GM18873 (cell line): ENCODE measurements around the gene ARHGAP32.
"Not testable (repeated sequence)": the region's sequence is repeated elsewhere in the genome, so short reads cannot be mapped to it uniquely, and the experiment has no call there.

Experiments used
- ATAC-seq: cut with Tn5 transposase; IDR thresholded peaks from one replicate; pipeline ENCODE4 v1.9.1; 2021; ENCODE audit warnings: mild to moderate bottlenecking, moderate library complexity, moderate number of reproducible peaks; ENCODE audit not compliant: unreplicated experiment, low FRiP score

ARHGAP32 gene

DNA sequence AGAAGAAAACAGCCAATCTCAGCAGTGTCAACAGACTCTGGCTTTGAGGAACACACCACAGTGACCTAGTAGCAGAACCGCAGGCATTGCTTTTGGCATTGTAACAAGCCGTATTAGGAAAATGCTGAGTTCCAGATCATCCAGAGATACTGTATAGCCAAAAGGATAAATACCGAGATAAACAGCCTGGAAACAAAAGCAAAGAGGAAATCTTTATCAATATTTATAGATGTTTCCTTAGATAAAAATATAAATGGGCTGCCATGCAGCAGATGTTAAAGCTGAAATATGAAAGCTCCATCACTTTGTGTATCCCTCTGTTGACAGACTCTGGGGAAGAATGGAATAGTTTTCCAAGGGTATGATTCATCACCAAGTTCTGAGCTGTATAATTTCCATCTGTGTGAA, 150.5 kb downstream of the ARHGAP32 start:
- no peak for ATAC-seq

DNA sequence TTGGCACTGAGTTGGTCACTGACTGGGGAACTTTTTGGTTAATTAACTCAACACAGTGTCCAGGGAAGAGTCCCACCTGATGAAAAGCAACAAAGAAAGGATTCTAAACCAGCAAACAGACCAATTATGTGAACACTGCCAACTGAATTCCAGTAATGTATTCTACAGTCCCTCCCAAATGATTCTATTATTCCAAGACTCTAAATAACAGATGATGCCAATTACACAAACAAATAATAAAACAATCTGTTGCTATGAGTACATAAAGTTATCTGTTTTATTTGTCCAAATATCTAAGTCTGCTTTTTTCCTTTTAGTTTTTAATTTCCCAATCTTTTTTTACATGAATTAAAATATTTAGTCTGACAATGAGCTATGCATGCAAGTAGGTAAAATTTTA, 151.2 kb downstream of the ARHGAP32 start:
- ATAC-seq: no peak

DNA sequence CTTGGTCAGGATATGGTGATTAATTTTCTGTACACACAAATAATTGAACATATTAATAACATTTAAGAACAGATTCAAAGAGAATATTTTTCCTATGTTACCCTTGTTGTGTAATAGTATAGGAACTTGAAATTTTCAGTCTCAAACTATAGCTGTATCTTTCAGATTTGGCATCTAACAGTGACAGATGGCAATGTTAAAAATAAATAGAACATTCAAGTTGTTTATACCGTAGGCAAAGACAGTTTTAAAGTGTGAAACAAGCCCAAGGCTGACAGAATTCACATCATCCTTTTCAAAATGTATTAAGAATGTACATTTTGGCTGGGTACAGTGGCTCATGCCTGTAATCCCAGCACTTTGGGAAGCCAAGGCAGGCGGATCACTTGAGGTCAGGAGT, 156.9 kb downstream of the ARHGAP32 start:
- ATAC-seq: no peak

DNA sequence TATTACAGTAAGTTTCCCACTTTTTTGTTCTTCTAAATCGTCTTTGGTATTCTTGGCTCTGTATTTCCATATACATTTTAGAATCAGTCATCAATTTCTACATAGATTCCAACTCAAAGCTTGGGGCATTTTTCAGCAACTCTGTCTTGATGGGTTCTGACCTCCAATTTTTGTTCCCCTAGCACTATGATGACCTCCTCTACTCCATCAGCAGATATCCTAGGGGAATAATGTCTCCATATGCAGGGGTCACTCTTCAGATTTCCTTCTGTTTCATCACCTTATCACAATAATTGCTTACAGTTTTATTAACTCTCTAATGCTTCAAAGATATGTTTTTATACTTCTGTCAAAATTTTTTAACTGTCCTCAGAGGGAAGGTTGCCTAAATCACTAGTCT, 158.1 kb downstream of the ARHGAP32 start:
- no peak for ATAC-seq

DNA sequence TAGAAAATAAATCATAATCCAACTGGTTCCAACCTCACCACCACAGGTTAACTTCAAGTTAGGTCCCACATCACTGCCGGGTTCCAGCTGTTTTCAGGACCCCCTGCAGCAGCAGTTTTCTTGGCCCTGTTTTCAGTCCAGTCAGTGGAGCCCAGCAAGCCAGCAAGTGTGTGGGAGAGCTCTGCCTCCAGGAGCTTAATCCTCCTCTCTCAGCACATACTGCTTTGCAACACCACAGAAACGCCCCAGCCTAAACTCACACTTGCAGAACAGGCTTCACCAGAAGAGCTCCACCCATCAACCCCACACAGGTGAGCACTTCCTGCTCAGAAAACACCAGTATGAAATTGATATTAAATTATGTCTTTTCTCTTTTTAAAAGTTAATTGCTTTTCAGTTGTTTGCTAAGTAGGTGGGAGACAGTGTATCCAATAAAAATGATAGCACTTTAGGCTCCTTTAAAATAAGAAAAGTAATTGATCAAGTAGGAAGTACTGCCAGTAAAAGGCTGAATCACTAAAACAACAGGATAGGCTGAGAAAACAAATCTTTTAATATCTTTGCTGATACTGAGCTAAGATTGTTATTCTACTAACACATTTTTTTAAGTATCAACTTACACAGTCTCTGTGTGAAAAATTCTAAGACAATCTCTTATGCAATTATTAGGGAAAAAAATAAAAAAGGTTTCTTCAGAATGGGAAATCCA, 168.0 kb downstream of the ARHGAP32 start:
- no peak for ATAC-seq

DNA sequence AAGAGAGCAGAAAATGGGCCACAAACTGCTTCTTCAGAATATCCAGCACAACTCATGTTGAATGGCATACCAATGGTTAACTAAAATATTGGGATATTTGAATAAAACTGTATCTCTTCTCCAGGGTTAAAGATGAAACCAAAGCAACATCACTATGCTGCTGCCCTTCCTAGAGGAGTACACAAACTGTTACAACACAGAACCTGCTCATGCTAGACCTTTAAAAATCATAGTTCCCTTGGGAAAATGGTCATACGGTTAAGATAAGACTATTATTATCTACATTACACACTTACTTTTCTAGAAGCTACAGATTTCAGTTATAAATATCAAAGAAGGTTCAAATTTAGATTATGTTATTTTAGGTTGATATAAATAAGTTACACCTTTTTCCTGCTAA, 170.8 kb downstream of the ARHGAP32 start:
- ATAC-seq: no peak

DNA sequence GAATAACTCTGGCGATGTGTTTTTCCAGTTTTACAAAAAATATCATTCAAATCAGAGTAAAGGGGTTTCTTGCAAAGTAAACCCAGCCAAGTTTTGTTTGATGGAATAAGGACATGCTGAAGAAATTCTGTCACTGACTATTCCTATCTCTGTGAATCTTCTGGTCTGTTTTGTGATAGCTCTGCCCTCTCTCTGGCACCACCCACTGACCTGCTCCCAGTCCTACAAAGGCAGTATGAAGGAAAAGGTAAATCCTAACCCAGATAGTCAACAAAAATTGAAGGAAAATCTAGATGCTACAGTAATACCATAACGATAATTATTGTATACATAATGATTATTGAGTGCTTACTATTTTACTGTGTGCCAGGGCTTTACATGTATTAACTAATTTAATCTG, 173.1 kb downstream of the ARHGAP32 start:
- no peak for ATAC-seq

DNA sequence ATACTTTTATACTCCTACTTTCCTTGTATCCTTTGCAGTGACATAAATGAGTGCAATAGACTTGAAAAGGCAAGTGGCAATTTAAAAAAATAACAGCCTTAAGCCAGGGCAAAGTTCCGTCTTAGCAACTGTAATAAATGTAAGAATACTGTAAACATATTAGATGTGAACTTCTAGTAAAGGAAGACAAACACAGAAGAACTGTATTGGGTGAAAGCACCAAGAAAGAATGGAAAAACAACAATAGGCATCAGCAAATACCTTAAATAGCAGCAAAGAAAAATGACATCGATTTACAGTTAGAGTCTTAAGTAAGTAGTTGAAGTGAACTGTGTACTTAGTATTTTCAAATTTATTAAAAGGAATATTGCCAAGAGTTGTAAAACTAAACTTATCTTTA, 174.0 kb downstream of the ARHGAP32 start:
- ATAC-seq: no peak

DNA sequence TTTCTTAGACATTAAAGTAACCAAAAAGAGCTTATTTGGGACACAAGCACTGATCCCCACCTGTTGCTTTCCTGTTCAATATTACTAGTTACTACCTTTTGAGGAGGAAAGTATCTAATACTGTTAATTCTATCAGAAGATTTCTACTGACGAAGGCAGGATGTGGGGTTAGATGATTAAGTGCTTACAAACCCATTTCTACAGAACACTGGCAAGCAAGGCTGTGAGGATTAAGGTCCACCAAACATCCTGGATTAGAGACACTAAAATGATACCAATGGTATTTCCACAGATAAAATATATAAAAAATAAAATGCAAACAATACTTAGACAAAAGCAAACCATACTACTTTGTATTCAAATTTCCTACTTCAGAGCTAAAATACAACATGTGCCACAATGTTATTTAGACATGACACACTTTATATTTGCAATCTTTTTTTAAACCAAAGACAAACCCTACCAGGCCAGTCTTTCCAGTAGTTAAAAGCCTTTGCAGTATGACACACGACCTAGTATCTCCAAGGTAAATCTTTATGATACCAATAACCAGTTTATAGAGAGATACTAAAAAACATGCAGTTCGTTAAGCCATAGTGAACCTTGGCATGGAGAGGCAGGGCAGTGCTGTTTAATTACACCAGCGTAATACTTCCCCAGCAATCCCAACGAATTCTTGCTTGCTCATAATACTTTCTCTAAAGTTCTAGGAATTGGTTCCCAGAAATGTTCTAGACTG, 178.2 kb downstream of the ARHGAP32 start:
- ATAC-seq: no peak

DNA sequence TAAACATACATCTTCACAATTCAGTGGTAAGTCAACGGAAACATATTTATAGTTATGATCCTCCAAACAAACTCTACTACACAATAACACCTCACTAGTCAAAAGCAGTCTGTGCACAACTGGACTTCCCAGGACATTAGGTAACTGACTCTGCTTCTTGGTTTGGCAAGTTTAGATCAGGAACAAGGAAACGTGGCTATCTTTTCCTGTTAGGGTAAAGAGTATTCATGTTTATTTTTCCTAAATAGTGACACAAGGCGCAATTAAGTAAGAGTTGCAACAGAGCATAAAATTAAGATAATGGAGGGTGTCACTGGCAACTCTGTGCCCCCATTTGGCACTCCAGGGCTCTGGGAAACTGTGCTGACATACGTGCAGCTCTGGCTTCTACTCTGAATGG, 179.2 kb downstream of the ARHGAP32 start:
- no peak for ATAC-seq

DNA sequence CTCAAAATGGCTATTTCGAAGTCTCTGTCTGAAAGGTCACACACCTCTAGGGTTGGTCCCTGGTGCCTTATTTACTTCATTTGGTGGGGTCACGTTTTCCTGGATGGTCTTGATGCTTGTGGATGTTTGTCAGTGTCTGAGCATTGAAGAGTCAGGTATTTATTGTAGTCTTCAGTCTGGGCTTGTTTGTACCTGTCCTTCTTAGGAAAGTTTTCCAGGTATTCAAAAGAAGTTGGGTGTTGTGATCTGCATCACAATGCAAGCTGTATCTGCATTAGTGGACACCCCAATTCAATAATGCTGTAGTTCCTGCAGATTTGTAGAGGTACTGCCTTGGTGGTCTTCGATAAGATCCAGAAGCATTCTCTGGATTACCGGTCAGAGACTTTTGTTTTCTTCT, 186.0 kb downstream of the ARHGAP32 start:
- no peak for ATAC-seq

DNA sequence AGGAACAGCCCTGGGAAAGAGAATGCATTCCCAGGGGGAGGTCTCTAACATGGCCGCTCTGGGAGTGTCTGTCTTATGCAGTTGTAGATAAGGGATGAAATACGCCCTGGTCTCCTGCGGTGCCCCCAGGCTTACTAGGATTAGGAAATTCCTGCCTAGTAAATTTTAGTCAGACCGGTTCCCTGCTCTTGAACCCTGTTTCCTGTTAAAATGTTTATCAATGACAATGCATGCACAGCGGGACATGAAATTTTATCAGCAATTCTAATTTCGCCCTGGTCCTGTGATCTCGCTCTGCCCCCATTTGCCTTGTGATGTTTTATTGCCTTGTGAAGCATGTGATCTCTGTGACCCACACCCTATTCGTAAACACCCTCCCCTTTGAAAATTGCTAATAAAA, 193.0 kb downstream of the ARHGAP32 start:
- not testable (repeated sequence) for ATAC-seq

DNA sequence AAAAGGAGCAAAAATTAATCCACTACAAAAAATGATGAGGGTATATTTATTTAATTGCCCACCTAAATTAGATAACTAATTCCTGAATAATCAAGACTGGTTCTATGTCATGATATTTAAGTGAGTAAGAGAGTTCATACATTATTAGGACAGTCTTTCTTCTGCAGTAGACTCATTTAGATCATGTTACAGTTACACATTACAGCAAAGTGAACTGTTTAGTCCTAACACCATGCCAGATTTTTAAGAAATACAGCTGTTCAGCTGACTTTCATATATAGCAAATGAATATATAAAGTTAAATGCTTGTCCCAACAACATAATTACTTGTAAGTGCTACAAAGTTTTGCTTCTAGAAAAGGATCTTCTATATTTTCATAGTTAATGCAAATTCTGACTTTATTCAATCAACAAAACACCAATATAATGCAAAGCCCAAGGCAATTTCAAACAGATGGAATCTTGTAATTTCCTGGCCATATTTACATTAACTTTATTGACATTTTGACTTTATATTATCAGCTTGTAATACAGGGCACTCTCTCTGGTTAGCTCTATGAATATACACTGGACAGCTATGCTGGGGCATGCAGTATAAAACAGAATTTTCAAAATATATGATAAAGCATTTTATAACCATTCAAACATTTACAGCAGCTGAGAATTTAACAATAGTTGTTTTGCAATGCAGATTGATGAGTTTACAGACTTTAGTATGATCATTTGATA, 203.7 kb downstream of the ARHGAP32 start:
- no peak for ATAC-seq

DNA sequence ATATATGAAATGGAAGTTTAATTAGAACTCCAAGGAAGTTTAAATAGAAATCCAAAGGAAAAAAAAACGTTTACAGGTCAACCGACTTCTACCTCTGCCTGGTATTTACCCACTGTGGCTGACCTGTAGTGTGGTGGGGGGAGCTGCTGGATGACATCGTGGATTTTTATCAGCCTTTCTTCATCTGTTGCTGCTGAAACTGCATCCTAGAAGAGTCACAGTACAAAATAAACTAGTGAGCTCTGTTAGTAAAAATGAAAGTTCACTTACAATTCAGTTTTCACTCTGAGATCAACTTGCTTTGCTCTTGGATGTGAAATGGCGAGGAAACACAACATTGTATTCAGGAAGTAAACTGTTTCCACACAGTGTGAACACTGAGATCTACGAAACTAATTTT, 206.2 kb downstream of the ARHGAP32 start:
- ATAC-seq: no peak

DNA sequence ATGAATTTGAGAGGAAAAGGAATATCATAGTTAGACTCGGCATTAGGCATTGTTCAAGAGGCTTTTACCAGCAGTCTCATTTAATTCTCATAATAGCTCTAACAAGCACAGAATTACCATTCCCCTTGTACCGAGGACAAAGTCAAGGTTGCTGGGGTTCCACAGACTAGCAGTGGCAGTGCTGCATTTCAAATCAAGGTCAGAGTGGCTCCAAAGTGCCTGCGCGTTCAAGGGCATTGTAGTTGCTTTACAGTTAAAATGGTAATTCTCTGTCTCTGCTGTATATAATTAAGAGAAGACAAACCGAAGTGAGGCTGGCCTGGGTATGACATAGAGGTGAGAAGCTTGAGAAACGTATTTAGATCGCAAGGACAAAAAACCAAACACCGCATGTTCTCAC, 209.1 kb downstream of the ARHGAP32 start:
- no peak for ATAC-seq

DNA sequence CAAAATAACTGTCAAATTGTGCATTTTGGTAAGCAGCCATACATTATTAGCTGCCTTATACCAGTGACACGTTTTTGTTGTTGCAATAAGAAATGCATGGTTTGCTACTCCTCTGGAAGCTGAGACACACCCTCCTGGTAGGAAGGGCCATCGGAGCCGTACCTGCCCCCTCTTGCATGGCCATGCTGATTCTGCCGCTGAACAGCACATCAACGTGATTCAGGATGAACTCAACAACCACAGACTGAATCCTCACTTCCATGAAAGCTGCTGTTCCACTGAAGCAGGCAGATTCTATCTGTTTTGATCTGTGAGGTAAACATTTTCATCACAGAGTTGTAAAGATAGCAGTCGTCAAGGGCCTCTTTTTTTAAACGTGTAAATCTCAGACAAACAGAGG, 210.9 kb downstream of the ARHGAP32 start:
- ATAC-seq: no peak

DNA sequence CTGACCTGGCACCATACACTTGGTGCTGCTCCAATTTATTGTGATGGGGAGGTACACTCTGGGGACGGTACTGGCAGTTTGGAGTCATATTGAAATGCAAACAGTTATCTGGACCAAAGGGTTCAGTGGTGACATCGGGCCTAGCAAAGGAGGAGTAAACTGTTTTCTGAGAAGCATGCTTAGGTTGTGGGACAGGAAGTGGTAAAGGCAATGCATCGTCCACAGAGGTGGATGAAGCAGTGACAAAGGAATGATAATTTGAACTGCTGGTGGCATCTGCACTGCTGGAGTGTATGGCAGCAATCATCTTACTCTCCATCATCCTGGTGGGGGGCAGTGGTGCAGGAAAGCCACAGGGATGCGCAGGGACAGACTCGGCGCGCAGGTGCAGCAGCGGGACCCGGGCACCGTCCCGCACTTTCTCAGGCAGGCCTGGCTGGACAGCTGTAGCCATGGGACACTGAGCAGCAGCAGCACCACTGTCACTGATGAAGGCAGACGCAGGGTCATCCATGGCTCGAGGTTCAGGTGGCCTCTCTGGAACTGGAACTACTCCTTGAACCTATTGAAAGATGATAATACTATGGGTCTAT, 221.4 kb downstream of the ARHGAP32 start:
- no peak for ATAC-seq

DNA sequence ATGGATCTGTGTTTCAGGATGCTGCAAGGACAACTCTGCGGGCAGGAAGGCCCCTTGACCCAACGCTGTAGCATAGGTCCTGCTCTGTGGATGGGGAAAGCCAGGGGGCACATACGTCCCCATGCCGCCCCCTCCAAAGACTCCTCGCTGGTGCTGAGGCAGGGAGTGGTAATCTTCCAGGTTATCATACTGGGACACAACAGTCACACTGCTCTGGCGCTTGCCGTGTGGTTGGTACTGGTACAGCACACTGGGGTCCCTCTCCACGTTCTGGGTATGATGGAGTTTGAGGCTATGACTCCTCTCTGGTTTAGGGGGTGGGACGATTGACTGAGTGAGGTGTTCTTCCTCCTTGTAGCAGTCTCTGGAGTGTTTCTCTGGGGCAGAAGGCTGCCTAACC, 223.2 kb downstream of the ARHGAP32 start:
- ATAC-seq: no peak

DNA sequence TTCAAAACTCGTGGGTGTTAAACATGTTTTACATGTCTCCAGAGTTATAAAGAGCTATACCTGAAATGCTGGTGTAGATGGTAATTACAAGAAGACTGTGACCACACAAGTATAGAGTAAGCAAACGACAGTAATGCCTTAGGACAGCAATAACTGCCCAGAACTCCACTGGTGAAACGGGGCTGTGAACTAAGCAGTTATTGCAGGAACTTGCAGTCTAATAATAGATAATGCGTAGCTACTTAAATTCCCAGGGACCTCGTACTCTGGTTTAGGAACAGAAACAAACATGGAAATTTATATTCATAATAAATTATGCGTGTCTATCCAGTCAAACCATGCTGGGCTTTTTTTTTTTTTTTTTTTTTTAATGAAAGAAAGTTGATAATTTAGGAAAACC, 224.5 kb downstream of the ARHGAP32 start:
- no peak for ATAC-seq

DNA sequence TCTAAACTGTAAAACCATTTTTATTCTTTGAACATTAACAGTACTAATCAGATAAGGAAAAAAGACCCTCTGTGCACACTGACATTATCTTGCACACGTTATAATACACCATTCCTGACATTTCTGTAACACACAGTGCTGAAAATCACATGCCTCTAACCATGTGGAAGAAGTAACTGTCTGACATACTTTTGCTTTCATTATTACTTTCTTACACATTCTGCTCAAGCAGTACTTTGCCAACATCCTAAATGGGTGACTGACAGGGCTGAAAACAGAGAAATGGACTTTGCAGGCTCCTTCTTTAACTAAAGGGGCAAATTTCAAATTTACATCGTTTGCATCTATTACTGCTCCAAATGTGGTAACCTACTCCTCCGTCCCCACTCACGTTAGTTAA, 226.6 kb downstream of the ARHGAP32 start:
- peak; percentile 99 for ATAC-seq

DNA sequence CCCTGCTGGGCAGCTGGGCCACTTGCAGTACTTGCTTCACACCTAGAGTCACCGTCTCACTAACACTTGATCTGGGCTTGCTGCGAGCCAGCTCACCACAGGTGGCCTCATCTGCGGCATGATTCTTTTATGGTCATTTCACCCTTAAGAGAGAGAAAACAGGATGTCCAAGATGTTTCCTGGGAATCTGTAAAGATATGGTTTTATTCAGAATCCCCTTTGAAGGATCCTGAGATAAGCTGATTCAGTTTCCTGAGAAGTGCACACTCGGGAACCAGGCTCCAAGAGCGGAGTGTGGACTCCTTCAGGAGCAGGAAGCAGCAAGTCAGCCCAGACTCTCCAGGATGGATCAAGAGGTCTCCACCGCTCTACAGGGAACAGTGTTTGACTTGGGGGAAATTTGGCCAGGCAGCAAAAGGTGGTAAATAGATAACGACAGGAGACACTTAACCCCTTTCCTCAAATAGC, 227.6 kb downstream of the ARHGAP32 start:
- no peak for ATAC-seq
